Stimulated activated CD4-positive, alpha-beta T cell treated with anti-CD3 and anti-CD28 coated beads, Interleukin-12 subunit alpha, Interleukin-12 subunit beta, amount 100 ng/mL, for 24 hours (primary cell): ENCODE measurements around the gene ROMO1.
"Not testable (repeated sequence)": the region's sequence is repeated elsewhere in the genome, so short reads cannot be mapped to it uniquely, and the experiment has no call there.

ENCODE experiments used
- DNase-seq, 2 experiments: peaks; one replicate each; pipeline ENCODE4 v3.0.0-alpha.2; 2020; ENCODE audit warnings: low read depth in 2 of 2

The ROMO1 gene

DNA sequence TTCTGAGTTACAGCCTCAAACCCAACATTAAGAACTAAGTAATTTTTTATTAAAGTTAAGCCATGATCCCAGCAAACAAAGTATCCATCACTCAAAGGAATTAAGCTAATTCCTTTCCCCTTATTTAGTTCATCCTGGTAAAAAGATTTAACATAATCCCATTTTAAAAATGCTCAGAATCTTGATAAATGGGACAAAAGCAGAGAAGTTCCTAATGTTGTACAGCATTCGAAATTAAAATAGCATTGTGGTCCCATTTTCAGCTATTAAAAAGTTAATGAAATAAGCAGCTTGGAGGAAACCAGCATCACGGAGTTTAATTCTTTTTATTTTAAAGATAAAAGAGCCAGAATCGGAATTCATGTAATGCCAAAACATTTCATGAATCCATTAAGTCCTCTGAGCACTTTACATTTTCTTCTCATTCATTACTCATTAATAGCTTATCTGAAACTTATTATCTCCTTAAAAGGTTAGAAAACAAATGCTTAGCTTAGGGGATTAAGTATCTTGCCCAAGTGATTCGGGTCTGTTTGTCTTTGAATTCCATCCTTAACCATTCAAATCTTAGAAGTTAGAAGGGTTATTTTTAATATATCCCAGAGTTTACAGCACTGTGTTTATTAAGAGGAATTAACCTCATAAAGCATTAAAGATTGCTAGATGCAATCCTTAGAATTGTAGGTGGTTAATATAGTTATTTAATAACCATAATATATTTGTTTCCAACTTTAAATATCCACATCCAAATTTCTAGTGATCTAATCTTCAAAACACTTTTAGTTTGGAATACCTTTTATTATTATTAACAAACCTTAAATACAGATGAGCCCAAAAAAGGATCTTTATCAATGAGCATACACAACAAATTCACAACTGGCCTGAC lies 31.6 kb downstream of the ROMO1 start:
- DNase-seq: no peak

DNA sequence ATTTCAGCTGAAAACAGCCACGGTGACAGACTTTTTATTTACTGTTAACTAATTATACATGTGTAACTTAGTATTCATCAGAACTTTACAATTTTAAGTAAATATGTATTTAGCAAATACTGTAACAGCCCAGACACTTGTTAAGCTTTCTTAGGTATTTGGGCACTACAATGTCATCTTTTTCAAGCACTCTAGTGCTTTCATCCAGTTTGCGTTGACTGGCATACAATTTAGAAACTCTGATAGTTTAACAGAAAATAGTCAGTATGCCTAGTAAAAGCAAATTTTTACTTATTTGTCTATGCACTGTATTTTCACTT lies 32.2 kb downstream of the ROMO1 start:
- no peak for DNase-seq

DNA sequence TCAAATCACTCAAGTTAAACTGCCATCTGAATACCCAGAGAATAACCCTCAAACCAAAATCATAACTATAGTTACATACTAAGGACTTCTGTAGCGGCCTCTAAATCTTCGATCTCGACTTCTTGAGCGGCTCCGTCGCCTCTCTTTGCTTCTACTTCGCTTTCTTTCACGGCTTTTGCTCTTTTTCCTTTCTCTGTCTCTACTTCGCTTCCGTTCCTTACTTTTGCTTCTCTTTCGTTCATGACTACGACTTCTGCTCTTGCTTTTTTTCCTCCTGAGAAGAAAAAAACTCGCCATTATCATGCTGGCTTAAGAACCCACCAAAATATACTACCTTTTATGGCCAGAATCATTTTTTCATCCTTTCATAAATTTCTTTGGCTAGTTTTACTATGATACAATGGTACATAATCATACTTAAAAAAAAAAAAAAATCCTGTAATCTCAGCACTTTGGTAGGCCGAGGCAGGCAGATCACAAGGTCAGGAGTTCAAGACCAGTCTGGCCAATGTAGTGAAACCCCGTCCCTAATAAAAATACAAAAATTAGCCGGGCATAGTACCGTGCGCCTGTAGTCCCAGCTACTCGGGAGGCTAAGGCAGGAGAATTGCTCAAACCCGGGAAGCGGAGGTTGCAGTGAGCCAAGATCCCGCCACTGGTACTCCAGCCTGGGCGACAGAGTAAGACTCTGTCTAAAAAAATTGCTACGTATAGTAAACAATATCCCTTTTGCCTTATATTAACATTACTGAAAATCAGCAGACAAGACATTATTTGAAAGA lies 32.8 kb downstream of the ROMO1 start:
- no peak for DNase-seq

DNA sequence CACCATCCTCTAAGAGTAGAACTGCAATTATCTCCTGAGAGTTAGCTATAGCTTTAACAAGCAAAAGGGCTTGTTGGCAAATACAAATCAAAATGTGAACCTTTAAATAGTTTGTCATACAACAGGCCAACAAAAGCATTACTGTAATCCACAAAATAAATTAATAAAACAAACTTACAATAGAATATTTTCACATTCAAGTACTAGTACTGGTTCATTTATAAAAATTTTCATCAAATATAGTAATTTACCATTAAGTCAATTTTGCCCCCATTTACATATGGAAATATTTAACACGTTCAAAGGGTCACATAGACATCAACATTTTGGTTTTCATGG lies 33.4 kb downstream of the ROMO1 start:
- no peak for DNase-seq

DNA sequence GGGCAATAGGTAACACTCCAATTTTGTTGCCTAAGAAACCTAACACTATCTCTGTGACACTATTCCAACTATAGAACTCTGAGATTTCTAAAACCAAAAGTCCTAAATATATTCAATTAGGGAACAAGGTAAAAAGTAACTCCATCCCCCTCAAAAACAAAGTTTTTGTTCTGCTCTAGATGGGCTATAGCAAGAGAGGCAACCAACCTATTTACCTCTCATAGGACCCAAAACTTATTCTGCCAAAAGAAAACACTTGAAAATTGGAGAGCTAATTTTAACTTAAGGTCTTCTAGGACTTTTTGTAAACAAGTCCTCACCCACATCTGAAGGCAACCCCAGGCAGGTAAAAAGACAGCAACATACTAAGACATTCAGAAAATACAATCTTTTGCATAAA lies 35.2 kb downstream of the ROMO1 start:
- DNase-seq: no peak

DNA sequence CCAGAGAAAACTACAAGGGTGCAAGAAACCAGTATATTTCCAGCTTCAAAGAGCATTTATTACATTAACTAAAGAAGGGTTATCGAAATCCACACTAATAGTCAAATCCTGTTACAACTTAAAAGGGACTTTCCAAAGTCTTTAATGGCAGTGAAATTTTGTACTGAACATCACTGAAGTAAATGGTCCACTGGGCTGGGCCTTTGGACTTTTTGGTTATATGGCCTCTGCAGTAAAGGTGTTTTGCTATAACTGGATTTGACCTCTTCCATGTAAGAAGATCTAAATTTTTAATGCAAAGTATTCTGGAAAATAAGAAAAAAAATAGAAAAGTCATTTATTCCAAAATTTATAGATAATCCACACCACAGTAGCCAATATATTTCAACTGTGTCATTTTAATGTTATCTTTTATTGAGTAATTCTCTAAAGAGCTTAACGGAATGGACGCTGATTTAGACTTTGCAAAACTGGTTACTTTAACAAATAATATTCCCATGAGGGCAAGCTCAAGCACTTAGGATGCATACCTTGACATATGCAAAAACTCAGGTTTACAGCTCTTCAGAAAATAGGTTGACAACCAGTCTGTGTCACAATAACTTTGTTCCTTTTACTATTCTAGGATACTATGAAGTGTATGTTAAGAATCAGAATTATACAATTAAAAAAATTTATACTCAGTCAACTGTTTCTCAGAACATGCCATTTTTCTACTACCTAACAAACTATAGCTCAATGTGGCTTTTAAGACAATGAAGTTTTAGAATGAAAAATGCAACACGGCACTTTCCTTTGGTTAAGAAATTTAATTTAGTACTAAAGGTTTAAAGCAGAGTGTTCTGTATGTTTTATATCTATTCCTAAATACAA lies 35.8 kb downstream of the ROMO1 start:
- no peak for DNase-seq

DNA sequence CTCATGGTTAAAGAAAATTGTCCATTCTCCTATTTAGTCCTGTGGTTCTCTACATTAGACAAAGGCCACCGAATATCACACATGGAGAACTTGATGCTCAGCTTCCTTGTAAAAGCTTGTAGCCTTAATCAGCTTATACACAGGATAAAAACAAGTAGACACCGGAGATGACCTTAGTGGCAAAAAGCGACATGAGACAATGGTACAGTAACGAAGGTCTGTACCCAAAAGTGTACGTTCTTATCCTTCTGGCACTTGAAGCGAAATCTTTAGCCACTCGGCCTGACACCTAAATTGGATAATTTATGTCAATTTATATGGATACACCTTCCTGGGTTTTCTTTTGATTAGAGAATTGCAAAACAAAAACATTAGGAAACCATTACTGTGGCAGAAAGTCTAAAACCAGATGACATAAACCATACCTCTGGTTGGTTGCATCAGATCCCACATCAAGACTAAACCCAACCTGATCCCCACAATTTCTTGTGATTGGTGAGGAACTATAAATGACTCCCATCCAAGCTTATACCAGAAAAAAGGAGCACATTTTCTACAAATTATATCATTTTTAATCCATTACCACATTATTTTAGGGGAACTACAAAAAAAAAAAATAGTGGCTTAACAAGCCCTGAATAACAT lies 36.7 kb downstream of the ROMO1 start:
- DNase-seq: no peak

DNA sequence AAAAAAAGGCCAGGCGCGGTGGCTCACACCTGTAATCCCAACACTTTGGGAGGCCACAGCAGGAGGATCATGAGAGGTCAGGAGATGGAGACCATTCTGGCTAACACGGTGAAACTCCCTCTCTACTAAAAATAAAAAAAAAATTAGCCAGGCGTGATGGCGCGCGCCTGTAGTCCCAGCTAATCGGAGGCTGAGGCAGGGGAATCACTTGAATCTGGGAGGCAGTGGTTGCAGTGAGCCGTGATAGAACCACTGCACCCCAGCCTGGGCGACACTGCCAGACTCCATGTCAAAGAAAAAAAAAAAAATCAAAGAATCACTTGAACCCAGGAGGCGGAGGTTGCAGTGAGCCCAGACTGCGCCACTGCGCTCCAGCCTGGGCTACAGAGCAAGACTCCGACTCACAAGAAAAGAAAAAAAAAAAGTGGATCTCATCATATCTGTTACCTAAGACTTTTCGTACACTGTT lies 38.7 kb downstream of the ROMO1 start:
- DNase-seq: no peak

DNA sequence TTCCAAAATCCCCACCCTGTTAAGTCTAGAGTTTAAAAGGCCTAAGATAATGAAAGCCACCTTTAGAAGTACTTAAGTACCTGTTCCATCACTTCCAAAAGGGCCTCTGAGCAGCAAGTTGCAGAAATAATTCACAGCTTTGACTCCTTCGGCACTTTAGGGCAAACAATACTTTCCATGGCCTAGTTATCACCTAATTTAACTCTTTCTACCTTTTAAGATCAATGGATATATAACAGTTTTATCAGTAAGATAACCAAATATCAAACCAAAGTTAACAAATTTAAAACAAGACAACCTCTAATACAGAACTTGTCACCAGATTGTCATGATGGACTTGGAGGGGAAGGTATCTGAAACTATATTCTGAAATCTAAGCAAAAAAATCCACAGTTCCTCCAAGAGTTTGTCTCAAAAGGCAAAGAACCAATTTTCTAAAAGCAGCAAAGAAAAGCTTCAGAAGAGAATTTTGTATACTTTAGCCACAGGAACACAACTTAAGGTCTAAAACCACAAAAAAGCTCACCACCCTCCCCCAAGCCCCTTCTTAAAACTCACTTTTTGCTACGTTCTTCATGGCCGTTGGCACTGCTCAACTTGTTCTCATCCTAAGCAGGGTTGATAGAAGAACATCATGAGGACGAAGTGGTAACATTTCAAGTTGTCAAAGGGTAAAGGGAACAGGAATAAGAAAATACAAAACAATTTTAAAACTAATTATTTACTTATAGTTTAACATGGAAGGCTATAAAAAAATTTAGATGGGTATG lies 39.4 kb downstream of the ROMO1 start:
- DNase-seq: no peak

DNA sequence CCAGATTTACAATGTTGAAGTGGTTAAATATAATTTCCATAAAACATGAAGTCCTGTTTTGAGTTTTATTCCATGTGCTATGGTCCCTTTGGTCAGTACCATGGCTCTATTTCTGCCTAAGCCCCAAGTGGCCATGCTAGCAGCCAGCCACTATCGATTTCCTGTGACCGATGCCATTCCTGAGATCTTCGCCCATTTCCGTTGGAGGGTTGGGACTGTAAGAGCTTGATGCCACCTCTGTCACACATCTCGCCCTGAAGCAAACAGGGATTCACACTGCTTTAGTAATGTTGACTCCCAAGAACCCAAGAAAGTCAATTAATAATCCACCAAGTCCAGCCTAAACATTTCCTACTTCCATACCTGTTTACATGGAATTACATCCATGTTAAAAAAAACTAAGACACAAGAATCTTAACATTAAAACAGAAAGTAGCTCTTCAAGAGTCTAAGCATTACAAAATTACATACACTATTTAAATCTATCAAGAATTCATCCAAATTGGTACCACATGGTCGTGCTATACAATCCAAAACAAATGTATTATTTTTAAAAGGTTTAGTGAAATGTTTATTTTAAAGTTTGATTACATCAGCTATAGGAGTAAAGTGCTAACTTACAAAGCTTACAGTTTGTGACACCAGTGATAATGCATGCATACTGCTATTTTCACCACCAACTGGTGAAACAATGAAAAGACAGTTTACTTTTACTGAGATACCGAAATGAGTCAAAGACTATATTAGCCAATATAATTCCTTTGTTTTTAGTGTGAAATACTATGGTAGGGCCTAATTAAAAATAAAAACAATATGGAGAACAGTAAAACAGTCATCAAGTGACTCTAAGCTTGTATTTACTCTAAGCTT lies 40.3 kb downstream of the ROMO1 start:
- no peak for DNase-seq

DNA sequence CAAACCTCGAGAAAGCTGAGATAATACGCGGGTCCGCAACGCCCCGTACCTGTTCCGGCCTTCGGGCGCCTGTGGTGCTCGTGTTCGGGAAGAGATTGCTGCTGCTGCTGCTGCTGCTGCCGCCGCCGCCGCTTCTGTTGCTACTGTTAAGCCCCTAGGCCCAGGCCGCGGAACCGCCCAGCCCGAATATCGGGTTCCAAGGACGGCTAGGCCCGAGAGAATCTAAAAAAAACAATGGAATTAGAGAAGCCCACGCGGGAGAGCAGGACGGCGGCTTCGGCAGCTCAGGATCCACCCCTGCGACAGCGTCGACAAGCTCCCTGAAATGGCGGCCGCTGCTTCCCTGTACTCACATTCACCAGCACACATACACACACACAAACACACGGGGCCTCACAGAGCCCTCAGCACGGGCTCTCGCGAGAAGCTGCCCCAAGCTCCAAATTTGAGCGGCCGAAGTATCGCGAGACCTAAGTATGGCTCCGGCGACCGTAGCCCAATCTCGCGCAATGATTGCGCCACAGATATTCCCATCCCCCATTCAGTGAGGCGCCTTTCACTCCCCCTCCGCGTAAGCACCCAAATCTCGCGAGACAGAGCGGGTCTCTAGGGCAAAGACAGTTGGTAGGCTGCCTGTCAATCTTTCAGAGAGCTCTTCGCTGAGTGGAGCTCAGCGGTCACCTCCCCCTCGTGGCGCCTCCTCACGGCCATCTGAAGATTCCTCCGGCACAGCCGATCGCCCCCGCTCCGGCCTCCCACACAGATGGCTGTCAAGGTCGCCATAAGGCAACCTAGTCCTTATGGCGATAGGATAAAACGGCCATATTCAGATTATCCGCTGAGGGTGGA lies 42.9 kb downstream of the ROMO1 start, which contains the start of gene RBM39:
RBM39 (minus strand) TSS at position 369 of the 849 bp plus-strand sequence. CDS start 1,386 bp downstream, outside the sequence.
- peak; percentile 98 for DNase-seq

DNA sequence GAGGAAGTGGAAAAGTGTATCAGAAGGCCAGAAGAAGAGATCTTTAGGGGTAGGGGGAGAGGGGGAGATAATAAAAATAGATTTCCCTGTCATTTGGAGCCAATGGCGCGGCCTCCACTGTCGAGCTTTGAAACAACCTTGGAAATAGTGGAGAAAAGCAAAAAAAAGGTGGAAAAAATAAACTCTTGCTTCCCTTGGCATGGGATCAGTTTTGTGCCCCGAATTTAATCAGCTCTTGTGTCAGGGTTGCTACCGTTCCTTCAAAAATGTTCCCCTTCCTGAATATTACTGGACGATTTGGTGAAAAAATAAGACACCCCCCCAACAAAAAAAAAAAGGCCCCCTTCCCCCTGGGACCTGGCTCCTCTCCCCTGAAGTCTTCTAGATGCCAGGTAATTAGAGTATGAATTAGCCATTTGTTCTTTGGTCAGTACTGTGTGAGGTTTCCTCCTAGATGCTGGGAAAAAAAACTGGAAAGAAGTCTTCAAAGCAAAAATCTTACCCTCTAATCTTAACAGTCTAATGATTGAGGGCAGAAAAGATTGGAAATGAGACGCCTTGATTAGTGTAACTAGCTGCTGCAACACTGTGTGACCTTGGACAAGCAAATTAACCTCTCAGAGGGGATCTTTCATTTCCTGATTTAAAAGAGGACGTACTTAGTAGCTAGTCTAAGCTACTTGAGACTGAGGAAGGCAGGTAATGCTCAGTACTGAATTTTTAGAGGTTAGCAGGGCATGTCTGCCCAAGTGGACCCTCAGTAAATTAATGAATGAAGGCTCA lies 43.7 kb downstream of the ROMO1 start:
- no peak for DNase-seq

DNA sequence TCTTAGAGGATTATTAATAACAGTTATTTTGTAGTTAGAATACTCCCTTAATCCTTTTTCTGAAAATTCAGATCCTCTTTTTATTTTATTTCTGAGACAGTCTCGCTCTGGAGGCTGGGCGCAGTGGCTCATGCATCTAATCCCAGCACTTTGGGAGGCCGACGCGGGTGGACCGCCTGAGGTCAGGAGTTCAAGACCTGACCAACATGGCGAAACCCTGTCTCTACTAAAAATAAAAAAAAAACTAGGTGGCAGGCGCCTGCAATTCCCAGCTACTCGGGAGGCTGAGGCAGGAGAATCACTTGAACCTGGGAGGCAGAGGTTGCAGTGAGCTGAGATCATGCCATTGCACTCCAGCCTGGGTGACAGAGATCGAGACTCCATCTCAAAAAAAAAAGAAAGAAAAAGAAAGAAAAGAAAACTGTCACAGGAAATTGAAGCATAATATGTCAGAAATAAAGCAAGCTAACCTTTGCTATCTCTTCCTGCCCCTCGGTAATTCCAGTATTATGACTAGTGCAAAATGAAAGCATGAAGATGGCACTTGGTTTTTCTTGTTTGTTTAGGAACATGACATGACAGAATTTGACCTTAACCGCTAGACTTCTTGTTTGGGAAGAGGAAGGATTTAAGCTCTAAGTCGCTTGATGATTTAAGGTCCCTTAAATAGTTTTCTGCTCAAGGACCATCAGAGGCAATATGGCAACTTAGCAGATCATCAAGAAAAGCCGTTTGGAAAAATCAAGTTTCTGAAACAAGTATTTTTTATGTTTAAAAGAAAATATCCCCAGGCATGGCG lies 44.7 kb downstream of the ROMO1 start:
- DNase-seq: no peak

DNA sequence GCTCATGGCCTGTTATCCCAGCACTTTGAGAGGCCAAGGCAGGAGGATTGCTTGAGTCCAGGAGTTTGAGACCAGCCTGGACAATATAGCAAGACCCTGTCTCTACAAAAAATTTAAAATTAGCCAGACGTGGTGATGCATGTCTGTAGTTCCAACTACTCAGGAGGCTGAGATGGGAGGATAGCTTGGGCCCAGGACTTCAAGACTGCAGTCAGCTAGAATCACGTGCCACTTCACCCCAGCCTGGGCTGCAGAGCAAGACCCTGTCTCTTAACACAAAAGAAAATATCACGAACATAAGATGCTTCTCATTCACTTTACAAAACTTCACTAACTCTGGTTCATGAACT lies 45.3 kb downstream of the ROMO1 start:
- DNase-seq: not testable (repeated sequence)
